ENCODE results near the gene CDKAL1. TPM values are rescaled to one million over a fixed set of nuclear protein-coding genes. Genes with fewer than 3 reads are reported as not detected.

CDKAL1 gene
- total and polyA plus RNA-seq, 9 of the 15 experiments (the other 6 are each of a cell fraction or from before 2014, with no cell fraction given), result 11.2 to 36.3 (median 20.1) TPM

DNA sequence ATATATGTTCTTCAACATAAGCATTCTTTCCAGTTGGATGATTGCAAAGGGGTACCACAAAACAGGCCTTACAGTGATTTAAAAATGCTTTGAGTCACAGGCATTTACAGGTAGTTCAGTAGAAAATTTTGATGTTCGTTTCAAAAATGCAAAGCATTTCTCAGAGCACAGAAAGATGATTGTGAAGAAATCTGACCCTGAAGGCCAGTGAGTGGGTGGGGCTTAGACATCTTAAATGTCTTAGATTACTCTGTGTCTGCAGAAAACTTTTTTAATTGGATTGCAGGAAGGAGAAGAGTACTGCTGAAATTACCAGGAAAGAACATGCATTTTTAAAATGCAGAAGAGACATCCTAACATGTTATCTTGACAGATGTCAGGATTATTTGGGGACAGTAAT, 268.3 kb downstream of the CDKAL1 start:
- no peak overlapping the region for H3K9ac ChIP-seq (ENCODE audit: insufficient read depth in 1 of 2, low read depth in 2 of 2, low read length in 2 of 2)
- H3K27ac ChIP-seq (ENCODE audit: extremely low read depth, low read depth, low read length), result no peak overlapping the region
- ChIA-PET CTCF (ENCODE audit: low intra/inter-chr PET ratio) (interaction anchor here (0.6 kb wide), 1 partner anchor 810 kb away, joined by 3 read pairs; no protein-coding TSS in a partner anchor), POLR2A (no interaction called here)
- no peaks in the 10 kb centered on the region for H3K27me3 ChIP-seq (ENCODE audit: control insufficient read depth in 2 of 2, insufficient read depth in 2 of 2, low read length in 2 of 2)
- no peaks in the 10 kb centered on the region for H3K36me3 ChIP-seq (ENCODE audit: control insufficient read depth, insufficient read depth, low read length)
- no peak overlapping the region for H3K4me2 ChIP-seq (ENCODE audit: insufficient read depth, low read length)
- H3K4me1 ChIP-seq (replicated peaks in 1 of 2; ENCODE audit: control insufficient read depth in 2 of 2, insufficient read depth in 2 of 2, low read length in 2 of 2), result no peaks in the 10 kb centered on the region
- no peaks in the 10 kb centered on the region for H3K79me2 ChIP-seq (ENCODE audit: control insufficient read depth, insufficient read depth, low read length)
- no peaks in the 10 kb centered on the region for H4K20me1 ChIP-seq (replicated peaks; ENCODE audit: control insufficient read depth, insufficient read depth, low read length)
- no peaks in the 10 kb centered on the region for H3K9me1 ChIP-seq (ENCODE audit: control insufficient read depth, insufficient read depth, low read length)
- no peak for FAIRE-seq
- ATAC-seq, result no peak
- TF ChIP-seq YY1 (IDR thresholded peaks at IDR 0.05; ENCODE audit: borderline replicate concordance in 1 of 3, control insufficient read depth in 1 of 3, extremely low read depth in 1 of 3, insufficient read depth in 3 of 3, insufficient read length in 1 of 3, insufficient replicate concordance in 2 of 3, low read depth in 1 of 3, low read length in 2 of 3) (no peak), CBX2 (IDR thresholded peaks at IDR 0.05; ENCODE audit: insufficient read depth, low read length, poor library complexity, severe bottlenecking) (no peak), E2F6 (IDR thresholded peaks at IDR 0.05; ENCODE audit: borderline replicate concordance in 1 of 2, extremely low read depth in 1 of 2, insufficient read depth in 1 of 2, insufficient read length in 1 of 2, low read depth in 1 of 2, low read length in 1 of 2, poor library complexity in 1 of 2, severe bottlenecking in 1 of 2) (no peak), ZNF347 (CRISPR knock-in tag; IDR thresholded peaks at IDR 0.05; ENCODE audit: low read depth) (no peak), ZNF41 (CRISPR knock-in tag; conservative IDR thresholded peaks at IDR 0.05) (no peak), ZKSCAN1 (IDR thresholded peaks at IDR 0.05; ENCODE audit: low read depth, low read length) (no peak), ZNF717 (CRISPR knock-in tag; IDR thresholded peaks at IDR 0.05) (no peak)
- TF ChIP-seq, protein P1, sequence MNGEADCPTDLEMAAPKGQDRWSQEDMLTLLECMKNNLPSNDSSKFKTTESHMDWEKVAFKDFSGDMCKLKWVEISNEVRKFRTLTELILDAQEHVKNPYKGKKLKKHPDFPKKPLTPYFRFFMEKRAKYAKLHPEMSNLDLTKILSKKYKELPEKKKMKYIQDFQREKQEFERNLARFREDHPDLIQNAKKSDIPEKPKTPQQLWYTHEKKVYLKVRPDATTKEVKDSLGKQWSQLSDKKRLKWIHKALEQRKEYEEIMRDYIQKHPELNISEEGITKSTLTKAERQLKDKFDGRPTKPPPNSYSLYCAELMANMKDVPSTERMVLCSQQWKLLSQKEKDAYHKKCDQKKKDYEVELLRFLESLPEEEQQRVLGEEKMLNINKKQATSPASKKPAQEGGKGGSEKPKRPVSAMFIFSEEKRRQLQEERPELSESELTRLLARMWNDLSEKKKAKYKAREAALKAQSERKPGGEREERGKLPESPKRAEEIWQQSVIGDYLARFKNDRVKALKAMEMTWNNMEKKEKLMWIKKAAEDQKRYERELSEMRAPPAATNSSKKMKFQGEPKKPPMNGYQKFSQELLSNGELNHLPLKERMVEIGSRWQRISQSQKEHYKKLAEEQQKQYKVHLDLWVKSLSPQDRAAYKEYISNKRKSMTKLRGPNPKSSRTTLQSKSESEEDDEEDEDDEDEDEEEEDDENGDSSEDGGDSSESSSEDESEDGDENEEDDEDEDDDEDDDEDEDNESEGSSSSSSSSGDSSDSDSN (IDR thresholded peaks at IDR 0.05; ENCODE audit: borderline replicate concordance in 1 of 2, low read depth in 2 of 2, low read length in 2 of 2), result no peak
- H3K9me3 ChIP-seq (replicated peaks; ENCODE audit: control insufficient read depth, insufficient read depth, low read depth, low read length), result no peaks in the 10 kb centered on the region
- intact Hi-C loops (cut with micrococcal nuclease) (no loop called here), in situ Hi-C loops (cut with MboI) (no loop called here)
- no peak for DNase-seq (ENCODE audit: extremely low read depth in 1 of 4, low spot score in 3 of 4)
- WGBS (ENCODE audit: insufficient coverage, low coverage, missing lambda C conversion rate), result 0% methylated on average over 1 of the region's 1 CpG
- H2AFZ ChIP-seq (ENCODE audit: low read depth, low read length), result no peak overlapping the region
- BruUV-seq (replicated peaks), result no TSS peak
- H3K4me3 ChIP-seq, result no peak overlapping the region

All from K562 (cell line).